ENCODE data around the gene AXL.

GRCh38 chr19:41305927-41306793, 87.1 kb downstream of the AXL start:
- TF ChIP-seq, protein P1, sequence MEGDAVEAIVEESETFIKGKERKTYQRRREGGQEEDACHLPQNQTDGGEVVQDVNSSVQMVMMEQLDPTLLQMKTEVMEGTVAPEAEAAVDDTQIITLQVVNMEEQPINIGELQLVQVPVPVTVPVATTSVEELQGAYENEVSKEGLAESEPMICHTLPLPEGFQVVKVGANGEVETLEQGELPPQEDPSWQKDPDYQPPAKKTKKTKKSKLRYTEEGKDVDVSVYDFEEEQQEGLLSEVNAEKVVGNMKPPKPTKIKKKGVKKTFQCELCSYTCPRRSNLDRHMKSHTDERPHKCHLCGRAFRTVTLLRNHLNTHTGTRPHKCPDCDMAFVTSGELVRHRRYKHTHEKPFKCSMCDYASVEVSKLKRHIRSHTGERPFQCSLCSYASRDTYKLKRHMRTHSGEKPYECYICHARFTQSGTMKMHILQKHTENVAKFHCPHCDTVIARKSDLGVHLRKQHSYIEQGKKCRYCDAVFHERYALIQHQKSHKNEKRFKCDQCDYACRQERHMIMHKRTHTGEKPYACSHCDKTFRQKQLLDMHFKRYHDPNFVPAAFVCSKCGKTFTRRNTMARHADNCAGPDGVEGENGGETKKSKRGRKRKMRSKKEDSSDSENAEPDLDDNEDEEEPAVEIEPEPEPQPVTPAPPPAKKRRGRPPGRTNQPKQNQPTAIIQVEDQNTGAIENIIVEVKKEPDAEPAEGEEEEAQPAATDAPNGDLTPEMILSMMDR (IDR thresholded peaks at IDR 0.05; ENCODE audit: borderline replicate concordance, extremely low read depth, low read length, poor library complexity, severe bottlenecking), result no peak
- TF ChIP-seq EZH2 (IDR thresholded peaks at IDR 0.05; ENCODE audit: borderline replicate concordance, low read depth, low read length, severe bottlenecking), result no peak
